ENCODE data around the gene SKAP1.
"Not testable (repeated sequence)": the region's sequence is repeated elsewhere in the genome, so short reads cannot be mapped to it uniquely, and the experiment has no call there.

Gene SKAP1

DNA sequence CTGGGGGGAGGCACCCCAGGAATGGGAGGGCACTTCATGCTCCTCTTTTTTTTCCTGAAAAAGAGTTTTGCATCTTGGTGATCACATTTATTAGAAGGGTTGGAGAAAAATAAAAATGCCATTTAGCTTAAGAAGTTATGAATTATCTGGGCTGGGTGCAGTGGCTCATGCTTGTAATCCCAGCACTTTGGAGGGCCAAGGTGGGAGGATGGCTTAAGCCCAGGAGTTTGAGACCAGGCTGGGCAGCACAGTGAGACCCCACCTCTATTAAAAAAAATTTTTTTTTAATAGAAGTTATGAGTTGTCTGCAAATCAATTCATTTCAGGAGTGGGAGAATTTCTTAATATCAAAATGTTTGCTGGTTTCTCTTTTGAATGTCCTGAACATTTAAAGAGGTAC lies 219.0 kb downstream of the SKAP1 start:
- DNase-seq (ENCODE audit: low read depth in 2 of 2): no peak

DNA sequence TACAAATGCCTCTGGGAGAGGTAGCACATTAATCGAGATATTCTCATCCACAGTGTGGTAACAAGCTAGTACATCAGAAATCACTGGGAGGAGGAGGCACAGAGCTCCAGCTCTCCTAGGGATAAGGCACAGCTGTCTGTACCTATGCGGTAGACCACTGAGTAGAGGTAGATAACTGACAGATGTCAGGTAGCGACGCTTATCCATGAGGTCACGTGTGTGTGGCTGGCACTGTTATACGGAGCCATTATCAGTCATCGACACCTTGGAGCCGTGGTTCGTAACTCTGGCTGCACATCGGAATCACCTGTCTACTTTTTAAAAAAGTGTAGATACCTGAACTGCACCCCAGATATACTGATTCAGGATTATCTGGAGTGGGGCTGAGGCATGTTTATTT lies 220.0 kb downstream of the SKAP1 start:
- no peak for DNase-seq (ENCODE audit: low read depth in 2 of 2)

DNA sequence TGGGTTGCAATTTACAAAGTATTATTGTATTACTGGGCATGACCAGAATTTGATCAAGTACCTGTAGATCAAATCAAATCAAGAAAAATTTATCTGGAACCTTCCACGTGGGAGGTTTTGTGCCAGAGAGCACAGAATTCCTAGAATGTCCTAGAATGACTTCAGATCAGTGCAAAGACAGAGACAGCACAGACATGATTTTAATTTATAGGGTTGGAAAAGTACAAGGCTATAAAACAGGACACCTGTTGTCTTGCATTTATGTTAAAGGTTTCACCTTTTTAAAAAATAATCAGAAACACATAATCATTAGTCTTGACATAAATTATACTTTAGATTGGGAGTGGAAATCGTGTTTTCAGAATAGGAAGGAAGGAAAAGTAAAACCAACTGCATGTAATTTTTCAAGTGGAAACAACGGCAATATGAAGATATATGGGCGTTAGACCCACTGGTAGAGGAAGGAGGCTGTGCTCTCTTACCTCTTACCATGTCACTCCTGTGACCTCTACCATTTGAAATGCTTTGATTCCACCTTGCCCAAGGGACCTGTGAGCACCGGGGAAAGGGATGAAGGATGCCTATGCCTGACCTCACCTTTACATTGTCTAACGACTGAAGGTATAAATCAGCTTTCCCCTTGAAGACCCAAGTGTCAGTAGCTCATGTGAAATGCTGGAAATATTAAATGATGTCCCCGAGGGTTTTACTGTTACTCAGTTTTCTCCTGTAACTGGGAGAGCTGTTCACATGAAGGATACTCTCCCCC lies 222.1 kb downstream of the SKAP1 start:
- no peak for DNase-seq (ENCODE audit: low read depth in 2 of 2)

DNA sequence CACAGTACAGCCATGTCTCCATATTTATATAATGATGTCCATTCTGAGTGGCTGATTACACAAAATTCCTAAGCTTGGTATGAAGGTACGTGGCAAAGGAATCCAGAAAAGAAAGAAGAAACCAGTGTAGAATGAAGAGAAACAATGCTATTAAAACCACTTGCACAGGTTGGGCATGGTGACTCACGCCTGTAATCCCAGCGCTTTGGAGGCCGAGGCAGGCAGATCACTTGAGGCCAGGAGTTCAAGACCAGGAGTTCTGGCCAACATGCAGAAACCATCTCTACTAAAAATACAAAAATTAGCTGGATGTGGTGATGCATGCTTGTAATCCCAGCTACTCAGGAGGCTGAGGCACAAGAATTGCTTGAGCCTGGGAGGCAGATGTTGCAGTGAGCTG lies 223.0 kb downstream of the SKAP1 start:
- DNase-seq (ENCODE audit: low read depth in 2 of 2): not testable (repeated sequence)

DNA sequence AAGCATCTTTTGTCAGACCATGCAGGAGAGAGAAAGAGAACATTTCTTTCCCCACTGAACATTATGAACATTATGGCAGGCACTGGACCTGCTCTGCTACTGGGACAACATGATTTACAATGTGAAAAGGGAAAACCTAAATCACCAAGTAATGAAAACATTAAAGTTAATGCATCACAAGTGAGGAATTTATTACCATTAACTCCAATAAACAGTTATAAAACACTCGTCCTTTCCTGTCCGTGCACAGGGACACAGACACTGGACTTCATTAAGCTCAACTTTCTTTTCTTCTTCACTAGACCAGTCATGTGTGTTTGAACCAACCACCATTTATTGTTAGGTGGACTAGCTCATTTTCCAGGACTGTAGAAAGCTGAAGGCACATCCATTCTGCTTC lies 227.1 kb downstream of the SKAP1 start:
- no peak for DNase-seq (ENCODE audit: low read depth in 2 of 2)

DNA sequence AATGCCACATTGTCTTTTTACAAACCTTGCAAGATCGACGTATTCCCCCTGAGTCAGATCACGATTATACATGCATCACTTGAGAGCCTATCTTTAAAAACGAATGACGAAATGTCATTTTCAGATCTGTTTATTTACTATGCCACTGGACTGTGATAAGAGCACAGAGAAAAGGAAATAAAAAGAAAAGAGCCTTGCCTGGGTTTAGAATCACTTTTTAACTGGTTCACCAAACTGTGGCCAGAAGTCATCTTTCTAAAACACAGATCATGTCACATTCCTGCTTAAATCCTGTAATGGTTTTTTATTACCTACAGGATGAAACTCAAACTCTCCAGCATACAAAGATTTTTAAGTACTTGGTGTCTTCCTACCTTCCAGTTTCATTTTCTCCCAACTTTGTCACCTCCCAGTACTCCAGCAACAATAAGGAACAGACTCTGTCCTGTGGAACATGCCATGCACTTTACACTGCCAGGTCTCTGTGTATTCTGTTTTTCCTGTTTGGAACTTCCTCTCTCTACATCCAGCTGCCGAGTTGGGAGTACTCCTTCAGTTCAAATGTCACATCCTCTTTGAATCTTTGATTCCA lies 231.0 kb downstream of the SKAP1 start:
- no peak for DNase-seq (ENCODE audit: low read depth in 2 of 2)

DNA sequence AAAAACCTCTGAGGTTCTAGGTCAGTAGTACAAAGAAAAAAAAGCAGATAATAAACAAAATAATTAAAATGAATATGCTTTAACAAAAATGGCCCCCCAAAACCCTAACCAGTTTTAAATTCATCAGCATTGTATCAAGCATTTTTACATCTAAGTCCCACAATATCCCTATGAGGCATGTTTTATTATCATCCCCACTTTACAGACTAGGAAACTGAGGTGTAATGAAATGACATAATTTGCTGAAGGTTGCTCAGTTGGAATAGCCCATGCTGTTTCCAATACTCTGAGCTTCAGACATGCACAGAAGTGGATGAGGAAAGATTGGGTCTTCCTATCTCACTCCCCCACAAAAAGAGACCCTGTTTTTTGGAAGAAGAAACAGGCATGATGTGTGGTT lies 234.1 kb downstream of the SKAP1 start:
- no peak for DNase-seq (ENCODE audit: low read depth in 2 of 2)

DNA sequence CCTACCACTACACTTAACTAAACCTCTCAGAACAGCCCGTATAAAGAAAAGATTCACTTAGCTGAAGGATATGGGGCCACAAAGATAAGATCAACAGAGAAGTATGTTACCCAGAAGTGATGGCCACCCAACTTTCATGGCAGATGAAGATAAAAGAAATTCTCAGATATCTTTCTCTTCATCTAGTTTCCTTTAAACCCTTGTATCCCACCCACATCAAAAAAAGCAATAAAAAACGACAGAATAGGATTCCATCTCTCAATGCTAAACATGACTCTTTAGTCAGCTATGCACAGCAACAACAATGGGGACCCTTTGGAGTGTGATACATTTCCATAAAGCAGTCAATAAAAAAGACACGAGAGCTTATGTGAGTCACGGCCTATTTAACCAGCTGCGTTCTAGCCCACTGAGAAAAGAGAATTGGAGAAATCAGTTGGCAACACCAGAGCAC lies 235.9 kb downstream of the SKAP1 start:
- DNase-seq (ENCODE audit: low read depth in 2 of 2): no peak

DNA sequence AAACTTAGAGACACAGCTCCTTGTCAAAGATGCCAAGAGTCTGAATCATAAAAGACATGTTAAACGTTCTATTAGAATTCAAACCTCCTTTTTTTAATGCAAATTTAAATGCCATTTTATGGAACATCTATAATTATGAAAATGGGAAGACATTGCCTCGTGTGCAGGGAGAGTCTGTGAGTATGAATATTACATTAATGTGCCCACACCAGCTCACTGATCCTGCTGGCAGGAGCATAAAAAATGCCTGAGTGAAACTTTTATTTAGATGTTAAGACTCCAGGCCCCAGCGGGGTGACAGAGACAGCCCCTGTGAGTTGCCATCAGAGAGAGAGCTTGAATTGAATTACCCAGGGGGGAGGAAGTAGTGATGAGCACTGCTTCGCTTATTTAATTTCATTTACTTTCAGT lies 237.7 kb downstream of the SKAP1 start:
- DNase-seq (ENCODE audit: low read depth in 2 of 2): no peak

DNA sequence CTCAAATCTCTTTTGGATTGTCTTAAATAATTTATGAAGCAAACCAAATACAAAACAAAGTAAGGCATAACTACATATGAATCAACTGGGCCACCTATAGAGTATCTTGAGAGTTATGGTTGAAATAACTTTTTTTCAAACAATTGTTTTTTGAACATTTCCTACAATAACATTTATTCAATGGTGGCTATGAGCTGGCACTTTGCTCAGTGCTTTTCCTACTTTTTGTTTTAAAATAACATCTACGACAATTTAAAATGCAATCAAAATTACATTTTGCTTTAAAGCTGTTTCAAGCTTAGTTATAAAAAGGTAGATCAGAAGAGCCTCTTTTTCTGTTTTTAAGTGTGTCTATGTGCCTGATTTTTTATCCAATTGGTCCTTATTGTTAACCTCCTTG lies 238.7 kb downstream of the SKAP1 start:
- no peak for DNase-seq (ENCODE audit: low read depth in 2 of 2)

DNA sequence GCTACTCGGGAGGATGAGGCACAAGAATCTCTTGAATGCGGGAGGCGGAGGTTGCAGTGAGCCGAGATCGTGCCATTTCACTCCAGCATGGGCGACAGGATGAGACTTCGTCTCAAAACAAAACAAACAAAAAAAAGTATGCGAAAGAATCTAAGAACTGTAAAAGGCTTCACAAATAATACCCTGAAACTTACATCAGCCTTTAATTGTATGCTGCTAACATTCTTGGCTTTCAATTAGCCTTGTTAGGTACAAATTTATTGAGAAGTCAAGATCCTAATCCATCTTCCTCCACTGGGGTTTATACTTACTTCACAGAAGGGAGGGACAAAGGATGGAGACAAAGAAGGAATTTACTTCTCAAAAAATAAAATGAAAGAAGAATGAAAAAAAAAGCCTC lies 239.1 kb downstream of the SKAP1 start:
- no peak for DNase-seq (ENCODE audit: low read depth in 2 of 2)

DNA sequence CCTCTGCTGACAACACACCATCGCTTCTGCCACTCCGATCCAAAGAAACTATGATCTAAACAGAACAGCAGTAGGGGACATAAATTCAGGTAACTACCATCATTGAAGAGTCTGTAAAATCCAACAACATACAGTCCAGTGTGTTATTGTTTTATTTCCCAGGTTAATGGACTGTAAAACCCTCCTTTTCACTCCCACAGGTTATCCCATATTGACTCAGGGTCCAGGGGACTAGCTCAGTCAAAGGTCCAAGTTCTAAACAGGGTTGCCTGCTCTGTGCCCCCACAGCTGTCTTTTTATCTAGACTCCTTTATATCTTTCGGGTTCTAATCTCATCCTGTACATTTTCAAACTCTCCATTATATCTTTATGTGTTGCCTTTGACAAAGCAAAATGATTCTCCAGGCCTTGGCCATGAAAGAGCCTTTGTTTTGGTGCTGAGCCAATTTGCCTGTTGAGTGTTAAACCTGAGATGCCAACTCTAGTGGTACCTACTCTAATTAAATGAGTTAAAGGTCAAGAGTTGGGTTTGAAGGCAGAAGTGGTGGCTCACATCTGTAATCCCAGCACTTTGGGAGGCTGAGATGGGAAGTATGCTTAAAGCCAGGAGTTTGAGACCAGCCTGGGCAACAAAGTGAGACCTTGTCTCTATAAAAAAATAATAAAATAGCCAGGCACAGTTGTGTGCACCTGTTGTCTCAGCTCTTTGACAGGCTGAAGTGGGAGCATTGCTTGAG lies 242.0 kb downstream of the SKAP1 start:
- DNase-seq (ENCODE audit: low read depth in 2 of 2): no peak

DNA sequence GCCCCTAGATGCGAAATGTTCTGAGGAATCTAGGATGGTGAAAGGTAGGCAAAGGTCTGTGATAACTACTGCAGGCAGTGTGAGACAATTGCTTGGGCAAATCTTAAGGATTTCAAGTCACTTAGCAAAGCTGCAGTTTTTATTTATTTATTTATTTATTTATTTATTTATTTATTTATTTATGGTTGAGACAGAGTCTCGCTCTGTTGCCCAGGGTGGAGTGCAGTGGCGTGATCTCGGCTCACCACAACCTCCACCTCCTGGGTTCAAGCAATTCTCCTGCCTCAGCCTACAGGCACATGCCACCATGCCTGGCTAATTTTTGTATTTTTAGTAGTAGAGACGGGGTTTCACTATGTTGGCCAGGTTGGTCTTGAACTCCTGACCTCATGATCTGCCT lies 243.7 kb downstream of the SKAP1 start:
- DNase-seq (ENCODE audit: low read depth in 2 of 2): not testable (repeated sequence)

DNA sequence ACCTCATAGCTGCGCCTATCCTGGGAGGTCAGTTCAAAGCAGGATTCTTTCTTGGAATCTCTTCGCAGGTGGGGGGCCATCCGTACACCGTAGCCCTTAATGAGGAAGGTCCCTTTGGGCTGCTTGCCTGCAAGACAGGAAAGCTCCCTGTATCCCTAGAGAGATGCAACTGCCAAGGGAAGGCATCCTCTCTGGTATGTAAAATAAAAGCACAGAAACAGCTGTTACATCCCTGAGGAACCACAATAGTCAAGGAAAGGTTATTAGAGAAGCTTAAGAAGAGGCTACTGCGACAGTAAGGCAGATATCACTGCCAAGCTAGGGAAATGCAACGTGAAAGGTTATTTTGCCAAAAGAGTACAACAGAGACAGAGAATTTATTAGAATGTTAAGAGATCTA lies 245.3 kb downstream of the SKAP1 start:
- DNase-seq (ENCODE audit: low read depth in 2 of 2): no peak

DNA sequence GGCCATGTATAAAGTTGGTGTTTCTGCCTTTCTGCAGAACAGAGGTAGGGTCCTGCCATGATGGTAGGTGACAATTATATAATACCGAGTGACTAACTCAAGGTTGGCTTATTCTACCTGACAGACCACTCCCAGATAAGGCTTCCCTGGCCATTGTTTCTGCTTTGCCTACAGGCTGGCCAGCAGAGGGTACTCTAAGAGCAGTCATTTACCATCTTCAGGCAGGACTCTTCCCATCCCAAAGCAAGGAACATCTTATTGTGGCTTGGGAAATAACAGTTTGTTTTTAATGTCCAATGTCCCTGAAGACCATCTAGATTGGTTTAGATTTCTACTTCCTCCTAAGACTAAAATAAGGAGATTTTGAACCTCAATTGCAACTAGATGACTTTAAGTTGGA lies 248.4 kb downstream of the SKAP1 start:
- DNase-seq (ENCODE audit: low read depth in 2 of 2): no peak

DNA sequence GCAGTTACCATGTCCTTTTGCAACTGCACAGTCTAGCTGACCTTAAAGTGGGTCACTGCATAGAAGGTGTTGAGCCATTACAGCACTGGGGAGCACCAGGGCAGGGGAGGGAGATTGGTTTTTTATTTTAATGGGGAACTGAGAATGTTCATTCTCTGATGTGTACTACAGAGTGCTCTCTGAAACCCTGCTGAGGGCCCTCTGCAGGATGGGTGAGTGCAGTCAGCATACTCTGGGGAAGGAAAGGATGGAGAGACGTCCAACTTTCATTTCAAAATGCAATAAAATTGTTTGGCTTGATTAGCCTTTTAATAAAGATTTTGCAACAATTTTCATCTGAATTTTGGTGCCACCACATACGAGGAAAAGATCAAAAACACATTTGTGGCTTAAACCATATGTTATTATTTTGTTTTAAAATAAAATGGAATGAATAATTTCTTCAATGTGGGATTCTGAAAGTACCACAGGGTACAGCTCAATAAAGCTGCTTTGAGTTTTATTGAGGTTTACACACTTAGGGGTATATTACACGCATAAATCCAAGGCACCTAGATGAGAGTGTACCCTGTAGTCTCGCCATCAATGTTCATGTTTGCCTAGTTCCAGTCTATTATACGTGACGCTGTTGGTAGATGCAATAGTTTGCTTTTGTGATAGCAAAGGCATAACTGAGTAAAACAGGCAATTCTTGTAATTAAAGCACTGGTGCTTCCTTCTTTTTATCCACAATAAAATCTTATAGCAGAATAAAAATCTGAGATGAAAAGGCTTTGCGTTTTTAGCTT lies 249.0 kb downstream of the SKAP1 start:
- DNase-seq (ENCODE audit: low read depth in 2 of 2): no peak

DNA sequence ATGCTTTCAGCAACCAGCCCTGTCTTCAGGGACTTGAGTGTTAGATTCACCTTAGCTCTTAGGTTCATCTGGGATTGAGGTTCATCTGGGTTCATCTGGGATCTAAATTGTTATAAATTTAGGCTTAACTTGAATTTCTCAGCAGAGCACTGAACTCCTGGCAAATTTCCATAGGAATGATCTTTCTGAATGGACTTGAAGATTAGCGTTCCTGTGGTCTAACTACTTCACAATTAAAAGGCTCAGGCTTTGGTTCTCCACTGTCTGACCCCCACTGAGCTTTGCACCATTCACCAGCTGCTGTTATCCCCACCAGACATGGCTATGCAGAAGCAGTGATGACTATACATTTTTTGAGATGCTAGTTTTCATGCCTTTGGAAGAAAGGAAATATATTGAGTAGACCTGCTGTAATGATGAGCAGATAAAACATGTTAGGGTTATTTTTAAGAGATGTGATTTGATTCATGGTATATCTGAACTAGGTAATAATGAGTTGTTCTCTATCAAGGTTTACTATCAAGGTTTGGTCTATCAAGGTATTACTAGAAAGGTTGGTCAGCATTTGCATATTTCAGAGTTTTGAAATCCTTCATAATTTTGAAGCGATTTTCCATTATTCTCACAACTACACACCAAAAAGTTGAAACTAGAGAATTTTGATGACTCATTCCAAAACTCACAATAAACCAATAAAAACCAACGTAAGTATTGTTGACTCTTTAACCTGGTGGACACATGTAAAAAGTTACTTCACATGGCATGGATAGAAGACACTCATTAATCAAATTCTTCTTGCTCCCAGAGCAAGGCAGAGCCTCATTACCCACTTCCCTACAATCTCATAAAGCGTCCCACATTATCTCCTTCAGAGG lies 250.7 kb downstream of the SKAP1 start:
- DNase-seq (ENCODE audit: low read depth in 2 of 2): no peak

DNA sequence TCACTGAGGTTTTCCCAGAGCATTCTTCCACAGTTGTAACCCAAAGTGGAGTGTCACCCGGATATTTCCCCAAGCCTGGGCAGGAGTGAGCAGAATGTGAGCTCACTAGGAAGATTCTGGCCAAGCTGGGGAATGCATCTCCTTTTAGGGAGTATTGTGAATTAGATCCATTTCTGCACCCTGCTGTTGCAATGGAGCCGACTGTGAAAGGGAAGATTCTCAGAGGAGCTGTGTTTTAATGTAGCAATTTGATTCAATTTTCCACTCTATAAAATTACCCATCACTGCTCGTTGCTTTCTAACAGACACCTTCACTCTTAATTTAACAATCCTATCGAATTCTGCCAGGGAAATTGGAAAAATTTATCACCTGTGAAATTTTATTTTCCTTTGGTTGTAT lies 251.7 kb downstream of the SKAP1 start:
- no peak for DNase-seq (ENCODE audit: low read depth in 2 of 2)

DNA sequence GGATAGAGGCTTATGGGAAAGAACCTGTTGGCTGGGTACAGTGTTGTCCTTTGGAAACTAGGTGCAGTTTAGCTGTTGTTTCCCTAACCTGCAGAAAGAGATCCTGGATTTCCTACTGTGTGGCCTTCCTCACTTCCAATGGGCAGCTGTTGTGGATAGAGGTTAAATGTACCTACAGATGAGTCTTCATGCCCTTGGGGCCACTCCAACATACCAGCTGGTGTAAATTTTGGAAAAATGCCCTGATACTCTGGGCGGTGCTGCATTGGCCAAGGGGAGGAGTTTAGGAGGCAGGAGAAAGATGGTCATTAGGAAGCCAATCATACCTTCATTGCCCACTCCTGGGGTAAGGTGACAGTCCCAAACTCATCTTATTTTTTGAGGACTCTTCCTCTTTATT lies 252.2 kb downstream of the SKAP1 start:
- no peak for DNase-seq (ENCODE audit: low read depth in 2 of 2)

DNA sequence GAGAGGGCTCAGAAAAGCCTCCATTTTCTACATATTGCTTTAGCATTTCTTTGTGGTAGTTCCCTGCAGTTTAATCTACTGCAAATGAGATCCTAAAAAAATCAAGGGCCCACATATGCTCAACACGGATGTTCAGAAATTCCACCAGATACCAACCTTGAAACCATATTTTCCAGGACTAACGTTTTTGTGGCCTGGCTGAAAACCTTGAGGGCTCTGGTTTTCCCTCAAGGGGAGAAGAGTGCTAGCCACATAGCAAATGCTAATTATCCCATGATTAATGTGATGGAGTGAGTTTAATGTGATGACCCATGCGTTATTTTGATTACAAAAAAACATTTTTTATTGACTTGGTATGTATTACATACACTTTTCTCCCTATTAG lies 253.6 kb downstream of the SKAP1 start:
- no peak for DNase-seq (ENCODE audit: low read depth in 2 of 2)

All from stimulated activated CD4-positive, alpha-beta T cell treated with anti-CD3 and anti-CD28 coated beads, Interleukin-1b, Interleukin-23, amount 100 ng/mL, for 1 hour (primary cell).